Activated naive CD4-positive, alpha-beta T cell treated with anti-CD3 and anti-CD28 coated beads, Interleukin-2, amount 50 U/mL, for 72 hours (primary cell): ENCODE results near the gene PDIA3. TPM values are rescaled to one million over a fixed set of nuclear protein-coding genes. Genes with fewer than 3 reads are reported as not detected.

Source experiments
- ATAC-seq, 2 donors: fragments of 150-1000 bp; cut with Tn5 transposase; 2 replicates each; pipeline ENCODE4 v1.10.0; 2021; ENCODE audit warnings: mild to moderate bottlenecking in 2 of 2, moderate library complexity in 2 of 2
- DNase-seq, 2 donors: peaks; one replicate each; pipeline ENCODE4 v3.0.0; 2021 to 2022; ENCODE audit warnings: low spot score in 2 of 2
- H3K27ac Mint-ChIP-seq, 2 donors: one replicate each; pipeline ENCODE4 v1.8.0; 2022; ENCODE audit warnings: mild to moderate bottlenecking in 2 of 2, mixed read lengths in 2 of 2
- H3K36me3 Mint-ChIP-seq, 2 donors: one replicate each; pipeline ENCODE4 v1.8.0; 2022; ENCODE audit warnings: mixed read lengths in 2 of 2
- H3K9me3 Mint-ChIP-seq, 2 donors: one replicate each; pipeline ENCODE4 v1.8.0; 2022; ENCODE audit warnings: mixed read lengths in 2 of 2
- total RNA-seq, 2 donors: library from RNA; stranded (reverse); gene quantifications; one replicate each; pipeline ENCODE4 v1.2.3, GENCODE V29; 2022

Gene PDIA3
- total RNA-seq, 2 donors from 2014 or later = 144 to 224 TPM

- ATAC-seq (no peak), DNase-seq (no peak)
- Mint-ChIP-seq H3K36me3 (peaks cover 13 to 27% of the 10 kb centered on the region in 2 donors), H3K27ac (peak overlapping the region; percentile 36 to 52), H3K9me3 (no peaks in the 10 kb centered on the region)
These were observed 25.6 kb downstream of the PDIA3 start for GRCh38 chr15:43771816-43772215.

- DNase-seq = no peak
- no peak for ATAC-seq
- Mint-ChIP-seq H3K27ac (peak overlapping the region in 1 of 2 donors; percentile 36), H3K9me3 (no peaks in the 10 kb centered on the region), H3K36me3 (peaks cover 13 to 27% of the 10 kb centered on the region in 2 donors)
These were observed 26.4 kb downstream of the PDIA3 start for GRCh38 chr15:43772624-43773023.

- peak overlapping the region; percentile 24 to 25 for H3K27ac Mint-ChIP-seq
- H3K9me3 Mint-ChIP-seq = no peaks in the 10 kb centered on the region
- no peak for DNase-seq
- no peak for ATAC-seq
- H3K36me3 Mint-ChIP-seq = peaks cover 13 to 27% of the 10 kb centered on the region in 2 donors
These were observed 27.8 kb downstream of the PDIA3 start for GRCh38 chr15:43774062-43774461.

DNA sequence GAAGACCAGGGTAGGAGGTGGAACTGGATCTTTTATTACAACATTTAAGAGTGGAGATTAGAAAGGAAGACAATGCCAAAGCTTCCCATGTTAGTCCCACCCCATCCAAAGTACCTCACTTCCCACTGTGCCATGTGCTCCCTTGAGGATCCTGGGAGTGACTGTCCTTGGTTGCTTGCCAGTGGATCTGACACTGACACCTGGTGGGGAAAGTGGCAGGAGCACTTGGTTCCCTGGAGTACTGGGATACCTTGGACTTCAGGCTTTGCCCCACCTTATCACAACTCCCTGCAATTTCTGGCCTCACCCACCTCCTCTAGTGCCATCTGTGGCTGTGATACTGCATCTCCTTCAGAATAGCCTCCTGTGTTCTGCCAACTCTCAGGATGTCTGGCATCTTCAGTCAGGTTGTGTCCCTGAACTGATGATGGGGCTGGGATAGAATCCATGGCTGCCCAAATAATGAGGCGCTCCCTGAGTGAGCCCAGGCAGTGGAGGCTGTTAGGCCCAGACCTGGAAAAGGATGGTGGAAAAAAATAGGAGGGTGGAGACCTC is 29.2 kb downstream of the PDIA3 start:
- no peak for DNase-seq

GRCh38 chr15:43776101-43776717 is 30.0 kb downstream of the PDIA3 start:
- H3K9me3 Mint-ChIP-seq = no peaks in the 10 kb centered on the region
- ATAC-seq = peak in 1 of 2 donors; percentile 5
- peaks cover 0 to 8% of the 10 kb centered on the region in 2 donors for H3K36me3 Mint-ChIP-seq
- peak in 1 of 2 donors; percentile 12 for DNase-seq
- peak overlapping the region; percentile 55 to 91 for H3K27ac Mint-ChIP-seq

More for the DNA sequence above, 29.2 kb downstream of the PDIA3 start:
- no peak for ATAC-seq
- Mint-ChIP-seq H3K36me3 (peaks cover 4 to 15% of the 10 kb centered on the region in 2 donors), H3K9me3 (no peaks in the 10 kb centered on the region), H3K27ac (peak overlapping the region in 1 of 2 donors; percentile 22)

DNA sequence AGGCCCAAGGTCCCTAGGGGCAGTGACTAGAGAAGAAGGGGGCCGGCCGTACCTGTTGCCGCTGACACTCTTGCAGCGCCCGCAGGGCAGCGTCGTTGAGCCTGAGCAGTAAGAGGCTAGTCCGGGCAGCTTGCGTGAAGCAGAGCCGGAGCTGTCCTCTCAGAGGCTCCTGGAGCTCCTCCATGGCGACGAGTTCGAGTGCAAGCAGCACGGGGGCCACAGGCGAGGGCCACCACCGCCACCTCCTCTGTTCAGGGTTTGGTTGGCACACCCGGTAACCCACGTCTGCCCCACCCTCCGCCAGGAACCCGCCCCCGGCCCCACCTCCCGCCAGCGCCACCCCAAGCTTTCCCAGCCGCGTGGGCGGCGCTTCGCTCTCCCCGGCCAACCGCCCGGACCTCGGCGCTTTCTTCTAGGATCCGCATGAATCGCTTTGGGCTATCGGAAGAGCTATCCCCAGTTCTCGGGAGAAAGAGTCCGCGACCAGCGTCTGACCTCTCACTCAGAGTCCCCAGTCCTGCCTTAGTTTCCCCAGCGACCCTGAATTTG is 30.6 kb downstream of the PDIA3 start, which contains the start of gene ELL3:
Gene ELL3 (minus strand): TSS at position 249 of the 549 bp plus-strand sequence. CDS start 65 bp downstream, at position 184.
- DNase-seq (peak in 1 of 2 donors; percentile 73), ATAC-seq (peak; percentile 71 to 74)
- H3K27ac Mint-ChIP-seq = peak within 1 kb of the TSS; percentile 91 to 94
- H3K9me3 Mint-ChIP-seq = no peaks in the 10 kb centered on the region
- peaks cover 0 to 6% of the 10 kb centered on the region in 2 donors for H3K36me3 Mint-ChIP-seq

- peak; percentile 85 to 90 for ATAC-seq
- H3K36me3 Mint-ChIP-seq = peaks cover 0 to under 1% of the 10 kb centered on the region in 2 donors
- H3K9me3 Mint-ChIP-seq = no peaks in the 10 kb centered on the region
These were observed 31.2 kb downstream of the PDIA3 start for GRCh38 chr15:43777267-43777914.

DNA sequence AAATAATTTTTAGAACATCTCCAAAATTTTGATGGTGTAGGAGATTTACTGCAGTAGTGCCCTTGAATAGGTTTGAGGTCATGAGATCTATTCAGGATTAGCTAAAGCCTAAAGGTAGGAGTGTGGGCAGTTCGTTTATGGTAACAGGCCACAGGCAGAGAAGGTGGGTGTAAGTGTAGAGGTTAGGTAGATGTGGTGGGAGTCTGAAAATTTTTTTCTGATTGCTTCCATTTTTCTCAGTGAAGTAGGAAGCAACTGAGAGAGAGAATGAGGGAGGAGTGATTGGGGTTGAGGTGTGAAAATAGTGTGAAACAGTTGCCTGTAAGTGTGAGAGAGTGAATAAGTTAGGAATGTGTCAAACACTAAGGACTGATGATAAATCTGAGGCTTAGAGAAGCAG is 32.8 kb downstream of the PDIA3 start:
- ATAC-seq (no peak), DNase-seq (no peak)
- H3K9me3 Mint-ChIP-seq = no peaks in the 10 kb centered on the region
- peak overlapping the region in 1 of 2 donors; percentile 8 for H3K27ac Mint-ChIP-seq
- H3K36me3 Mint-ChIP-seq = no peaks in the 10 kb centered on the region

More at GRCh38 chr15:43777267-43777914, 31.2 kb downstream of the PDIA3 start:
- H3K27ac Mint-ChIP-seq = peak overlapping the region; percentile 91 to 94
- peak; percentile 85 to 92 for DNase-seq

GRCh38 chr15:43789409-43789808 is 43.2 kb downstream of the PDIA3 start:
- peaks cover 24% of the 10 kb centered on the region in 2 donors for H3K36me3 Mint-ChIP-seq
- H3K9me3 Mint-ChIP-seq = no peaks in the 10 kb centered on the region
- H3K27ac Mint-ChIP-seq = no peak overlapping the region
- DNase-seq (no peak), ATAC-seq (no peak)

GRCh38 chr15:43791993-43792760 is 45.9 kb downstream of the PDIA3 start, which contains the start of gene SERF2:
Gene SERF2, plus strand, starts transcription at chr15:43792320. Its CDS starts 57 bp downstream, at chr15:43792377.
- peak within 1 kb of the TSS; percentile 98 to 100 for H3K27ac Mint-ChIP-seq
- ATAC-seq (peak; percentile 90 to 98), DNase-seq (peak; percentile 99 to 100)
- peaks cover 38% of the 10 kb centered on the region in 2 donors for H3K36me3 Mint-ChIP-seq
- H3K9me3 Mint-ChIP-seq = no peaks in the 10 kb centered on the region

- Mint-ChIP-seq H3K9me3 (no peaks in the 10 kb centered on the region), H3K36me3 (peaks cover 38% of the 10 kb centered on the region in 2 donors), H3K27ac (peak overlapping the region; percentile 98 to 100)
- peak in 1 of 2 donors; percentile 22 for DNase-seq
- ATAC-seq = peak in 1 of 2 donors; percentile 13
These were observed 46.7 kb downstream of the PDIA3 start for GRCh38 chr15:43792761-43793476.

DNA sequence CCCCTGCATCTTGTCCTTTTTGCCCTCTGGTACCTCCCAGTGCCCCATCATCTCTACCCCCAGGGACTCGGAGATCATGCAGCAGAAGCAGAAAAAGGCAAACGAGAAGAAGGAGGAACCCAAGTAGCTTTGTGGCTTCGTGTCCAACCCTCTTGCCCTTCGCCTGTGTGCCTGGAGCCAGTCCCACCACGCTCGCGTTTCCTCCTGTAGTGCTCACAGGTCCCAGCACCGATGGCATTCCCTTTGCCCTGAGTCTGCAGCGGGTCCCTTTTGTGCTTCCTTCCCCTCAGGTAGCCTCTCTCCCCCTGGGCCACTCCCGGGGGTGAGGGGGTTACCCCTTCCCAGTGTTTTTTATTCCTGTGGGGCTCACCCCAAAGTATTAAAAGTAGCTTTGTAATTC is 47.4 kb downstream of the PDIA3 start:
- no peak for DNase-seq
- Mint-ChIP-seq H3K36me3 (peaks cover 38 to 45% of the 10 kb centered on the region in 2 donors), H3K27ac (peak overlapping the region; percentile 98 to 100), H3K9me3 (no peaks in the 10 kb centered on the region)
- no peak for ATAC-seq

DNA sequence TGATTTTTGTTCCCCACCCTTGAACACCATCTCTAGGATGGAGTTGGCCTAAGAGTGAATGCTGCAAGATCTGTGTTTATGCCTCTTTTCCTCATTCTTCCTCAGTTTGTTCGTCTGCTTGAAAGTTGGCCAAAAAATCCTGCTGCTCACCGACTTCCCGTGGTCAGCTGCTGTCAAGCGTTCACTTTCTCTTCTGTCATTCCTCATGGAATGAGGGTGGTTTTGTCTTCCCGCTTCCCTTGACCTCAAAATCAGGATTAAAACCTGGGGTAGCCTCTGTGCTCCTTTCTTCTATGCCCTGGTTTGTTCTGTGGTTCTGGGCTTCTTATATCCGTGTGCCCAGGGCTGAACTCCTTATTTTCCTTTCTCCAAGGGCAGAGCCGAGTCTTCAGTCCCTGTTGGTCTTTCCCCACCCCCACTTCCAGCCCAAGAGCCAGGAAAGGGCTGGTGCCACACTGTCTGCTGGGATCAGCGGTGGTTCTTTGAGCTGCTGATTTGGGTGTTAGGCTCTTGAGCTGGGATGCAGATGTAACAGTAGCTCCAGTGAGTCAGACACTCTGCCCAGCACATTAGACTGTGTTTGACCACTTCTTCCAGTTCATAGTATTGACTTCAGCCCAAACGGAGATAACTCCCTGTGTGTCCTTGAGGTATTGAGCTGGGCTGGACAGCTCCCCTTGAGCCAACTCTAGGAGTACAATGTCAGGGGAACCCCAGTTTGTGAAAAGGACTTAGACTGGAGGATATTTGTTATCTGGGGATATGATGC is 48.2 kb downstream of the PDIA3 start:
- H3K36me3 Mint-ChIP-seq = peaks cover 43 to 52% of the 10 kb centered on the region in 2 donors
- no peak for DNase-seq
- peak overlapping the region; percentile 89 to 100 for H3K27ac Mint-ChIP-seq
- no peak for ATAC-seq
- no peaks in the 10 kb centered on the region for H3K9me3 Mint-ChIP-seq

GRCh38 chr15:43795197-43795596 is 49.0 kb downstream of the PDIA3 start:
- Mint-ChIP-seq H3K9me3 (no peaks in the 10 kb centered on the region), H3K27ac (peak overlapping the region; percentile 62 to 100), H3K36me3 (peaks cover 50 to 59% of the 10 kb centered on the region in 2 donors)
- DNase-seq (no peak), ATAC-seq (no peak)

GRCh38 chr15:43795997-43796396 is 49.8 kb downstream of the PDIA3 start:
- peak overlapping the region in 1 of 2 donors; percentile 2 for H3K27ac Mint-ChIP-seq
- no peak for DNase-seq
- no peak for ATAC-seq
- peaks cover 58 to 67% of the 10 kb centered on the region in 2 donors for H3K36me3 Mint-ChIP-seq
- no peaks in the 10 kb centered on the region for H3K9me3 Mint-ChIP-seq
